Ureter (tissue), 1 donor: ENCODE data around the gene SMAD9. TPM values are rescaled to one million over a fixed set of nuclear protein-coding genes. Genes with fewer than 3 reads are reported as not detected.

Experiments
- DNase-seq: peaks from one replicate; pipeline ENCODE4 v3.0.0-alpha.2; 2020; ENCODE audit warnings: low spot score
- total RNA-seq: library from RNA; stranded (reverse); gene quantifications from one replicate; pipeline ENCODE4 v1.2.4, GENCODE V29; 2023
- donor health status: DM: yes; HTN: yes; CAD: no.

The SMAD9 gene
- total RNA-seq = 13.8 TPM

DNA sequence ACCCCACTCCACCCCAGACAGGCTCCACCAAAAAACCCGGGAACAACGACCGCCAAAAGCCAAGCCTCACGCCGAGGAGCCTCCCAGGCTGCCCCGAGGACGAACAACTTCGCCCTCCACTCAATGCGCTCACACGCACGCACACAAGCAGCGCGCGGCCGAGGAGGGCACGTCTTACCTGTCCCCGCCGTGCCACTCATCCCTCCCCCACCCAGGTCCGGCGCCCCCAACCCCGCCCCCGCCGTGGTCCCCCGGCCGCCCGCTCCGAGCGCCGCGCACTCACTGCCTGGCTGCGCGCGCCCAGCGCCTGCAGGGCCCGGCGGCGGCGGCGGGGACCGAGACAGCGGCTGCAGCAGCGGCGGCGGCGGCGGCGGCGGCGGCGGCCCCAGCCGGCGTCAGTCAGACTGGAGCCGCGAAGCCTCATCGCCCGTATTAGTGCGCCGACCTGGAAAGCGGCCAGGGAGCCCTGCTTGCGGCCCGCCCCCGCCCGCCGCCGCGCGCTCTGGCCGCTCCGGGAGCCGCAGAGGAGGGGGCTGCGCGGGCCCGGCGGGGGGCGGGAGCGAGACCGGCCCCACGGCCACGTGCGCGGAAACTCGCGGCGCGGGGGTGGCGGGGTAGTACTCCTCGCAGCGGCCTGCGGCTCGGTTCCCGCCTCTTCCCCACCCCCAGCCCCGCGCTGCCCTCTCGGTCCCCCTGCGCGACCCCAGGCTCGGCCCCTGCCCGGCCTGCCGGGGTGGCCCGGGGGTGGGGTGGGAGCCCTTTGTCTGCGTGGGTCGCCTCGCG, at the start of gene SMAD9:
SMAD9 (minus strand) TSS at position 406 of the 783 bp plus-strand sequence. CDS start 40,549 bp downstream, outside the sequence.
- peak; percentile 70 for DNase-seq

DNA sequence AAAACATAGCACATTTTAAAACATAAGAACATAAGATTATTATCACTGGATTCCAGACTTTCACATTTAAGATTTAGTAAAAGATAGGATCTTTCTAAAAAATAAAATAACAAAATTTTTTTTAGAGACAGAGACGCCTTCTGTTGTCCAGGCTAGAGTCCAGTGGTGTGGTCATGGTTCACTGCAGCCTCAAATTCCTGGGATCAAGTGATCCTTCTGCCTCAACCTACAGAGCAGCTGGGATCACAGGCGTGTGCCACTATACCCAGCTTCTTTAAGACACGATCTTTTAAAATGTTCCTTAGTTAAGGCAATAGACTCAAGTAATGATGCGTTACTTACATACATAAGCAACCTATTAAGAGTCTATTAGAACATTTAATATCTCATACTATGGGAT, 46.4 kb upstream of the SMAD9 start:
- DNase-seq = no peak

DNA sequence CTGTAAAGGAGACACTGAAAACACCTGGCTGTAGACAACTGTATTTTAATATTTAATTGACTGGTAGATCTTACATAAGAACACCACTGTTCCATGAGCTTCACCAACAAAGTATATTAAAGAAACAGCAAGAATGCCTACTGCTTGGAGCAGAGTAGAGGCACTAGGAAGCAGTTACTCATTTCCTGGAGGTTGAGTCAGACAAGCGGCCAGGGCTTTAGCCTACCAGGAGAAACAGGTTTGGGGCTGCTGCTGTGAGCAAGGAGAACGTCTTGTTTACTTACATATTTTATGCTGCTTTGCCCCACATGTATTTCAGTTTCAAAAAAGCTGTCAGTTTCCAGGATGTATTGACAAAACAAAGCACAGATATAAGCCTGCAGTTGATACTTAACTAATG, 45.7 kb upstream of the SMAD9 start:
- peak; percentile 65 for DNase-seq

DNA sequence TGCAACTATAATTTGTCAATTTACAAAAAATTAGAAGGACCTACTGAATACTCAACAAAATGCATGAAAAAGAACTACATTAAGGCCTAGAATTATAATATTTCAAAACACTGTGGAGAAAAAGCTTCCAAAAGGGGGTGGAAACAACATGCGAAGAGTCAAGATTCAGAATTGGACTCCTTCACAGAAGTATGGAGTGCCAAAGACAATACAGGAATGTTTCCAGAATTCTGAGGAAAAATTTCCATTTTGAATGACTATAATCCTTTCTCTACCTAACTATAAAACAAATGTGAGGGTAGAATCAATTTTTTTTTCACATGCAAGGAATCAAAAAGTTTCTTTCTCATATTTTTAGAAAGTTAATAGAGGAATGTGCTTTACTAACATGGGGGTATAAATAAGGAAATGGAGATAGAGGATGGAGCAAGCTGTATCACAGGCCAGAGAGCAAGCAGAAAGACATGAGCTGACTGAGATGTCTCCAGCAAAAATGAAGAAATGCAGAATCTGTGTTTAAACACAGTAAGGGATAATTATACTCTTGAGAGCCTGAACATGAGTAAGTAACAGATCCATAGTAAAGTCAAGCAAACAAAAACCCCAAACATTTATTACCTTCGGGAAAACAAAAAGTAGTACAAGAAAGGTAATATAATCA, 39.5 kb upstream of the SMAD9 start:
- DNase-seq = no peak

DNA sequence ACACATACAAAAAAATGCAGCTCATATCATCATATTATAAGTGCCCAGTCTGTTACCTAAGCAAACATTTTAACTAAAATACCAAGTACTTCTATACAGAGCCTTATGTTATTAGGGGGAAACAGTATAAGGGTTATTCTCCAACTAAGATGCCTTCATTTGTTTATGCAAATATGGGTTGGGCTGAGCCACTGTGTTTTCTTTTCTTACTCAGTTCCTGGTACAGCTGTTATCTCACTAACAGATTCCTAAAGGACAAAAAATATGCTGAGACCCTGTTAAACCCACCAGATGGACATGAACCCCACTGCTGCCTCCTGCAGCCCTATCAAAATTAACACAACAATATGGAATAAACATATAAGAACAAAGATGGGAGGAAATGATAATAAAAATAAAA, 34.5 kb upstream of the SMAD9 start:
- no peak for DNase-seq

DNA sequence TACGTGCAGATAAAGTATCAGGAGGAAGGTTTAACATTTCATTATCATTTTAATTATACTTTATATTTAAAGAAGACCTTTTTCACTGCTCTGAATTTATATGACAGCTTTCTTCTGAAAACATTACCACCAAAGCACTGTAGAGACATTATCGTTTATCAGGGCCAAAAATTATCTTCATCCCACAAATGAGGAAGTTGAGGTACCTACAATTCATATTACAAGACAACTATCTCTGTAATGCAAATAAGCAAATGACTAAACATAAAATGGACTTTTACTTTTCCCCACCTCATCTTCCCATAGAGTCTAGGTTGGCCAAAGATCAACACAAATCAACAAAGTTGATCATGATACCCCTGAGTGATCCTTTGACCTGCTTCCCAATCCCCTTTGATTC, 30.9 kb upstream of the SMAD9 start:
- DNase-seq = no peak

DNA sequence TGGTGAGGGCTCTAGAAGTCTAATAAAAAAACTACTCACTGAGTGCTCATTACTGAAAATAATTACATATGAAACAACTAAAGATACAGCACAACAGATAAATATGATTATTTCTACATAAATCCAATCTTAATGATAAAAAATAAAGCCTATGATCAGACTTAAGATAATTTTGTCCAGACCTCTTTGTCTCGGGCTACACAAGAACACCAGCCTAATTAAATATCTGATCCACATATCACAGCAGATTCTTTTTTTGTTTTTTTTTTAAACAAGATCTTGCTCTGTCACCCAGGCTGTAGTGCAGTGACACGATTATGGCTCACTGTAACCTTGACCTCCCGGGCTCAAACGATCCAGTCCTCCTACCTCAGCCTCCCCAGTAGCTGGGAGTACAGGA, 30.3 kb upstream of the SMAD9 start:
- no peak for DNase-seq

DNA sequence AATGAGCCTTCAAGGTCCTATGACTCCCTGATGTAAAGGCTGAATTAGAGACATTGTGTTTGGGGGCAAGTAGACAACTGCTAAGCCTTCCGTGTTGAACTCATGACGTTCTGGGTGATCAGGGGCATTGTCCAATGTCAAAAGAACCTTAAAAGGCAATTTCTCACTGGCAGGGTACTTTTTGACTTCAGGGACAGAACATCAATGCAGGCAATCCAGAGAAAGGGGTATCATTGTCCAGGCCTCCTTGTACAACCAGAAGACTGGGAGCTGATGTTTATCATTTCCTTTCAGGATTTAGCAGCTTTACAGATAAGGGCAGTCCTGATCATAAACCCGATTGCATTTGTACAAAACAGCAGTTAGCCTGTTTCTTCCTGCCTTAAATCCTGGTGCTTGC, 25.0 kb upstream of the SMAD9 start:
- DNase-seq = no peak

DNA sequence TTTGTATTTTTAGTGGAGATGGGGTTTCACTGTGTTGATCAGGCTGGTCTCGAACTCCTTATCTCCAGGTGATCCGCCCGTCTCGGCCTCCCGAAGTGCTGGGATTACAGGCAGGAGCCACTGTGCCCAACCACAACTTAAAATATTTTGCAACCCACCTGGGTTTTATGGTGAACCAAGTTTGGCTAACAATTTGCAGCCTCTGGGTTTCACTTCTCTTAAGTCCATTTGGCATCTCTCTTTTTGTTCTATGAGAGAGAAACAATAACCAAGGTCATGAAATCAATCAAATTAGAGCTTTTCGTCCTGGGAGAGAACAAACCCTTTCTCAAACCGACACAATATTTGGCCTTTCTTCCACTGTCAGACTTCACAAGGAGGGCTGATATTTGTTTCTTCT, 5.6 kb upstream of the SMAD9 start:
- DNase-seq = no peak

DNA sequence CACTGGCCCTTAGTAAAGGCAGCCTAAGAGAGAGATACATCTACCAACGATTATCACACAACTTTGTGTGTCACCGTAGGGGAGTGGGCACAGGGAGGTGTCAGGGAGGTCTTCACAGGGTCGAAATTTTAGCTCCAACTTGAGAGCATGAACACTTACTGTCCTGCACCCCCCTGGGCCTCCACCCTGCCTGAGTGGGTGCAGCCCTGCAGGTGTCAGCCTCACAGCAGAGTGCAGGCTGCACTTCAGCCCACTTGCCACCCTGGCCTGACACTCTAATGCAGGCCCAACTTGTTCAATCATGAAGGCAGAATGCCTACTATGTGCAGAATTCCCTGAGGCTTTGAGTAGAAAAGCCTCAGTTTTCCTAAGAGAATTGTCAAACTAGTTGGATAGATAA, 4.0 kb upstream of the SMAD9 start:
- no peak for DNase-seq

DNA sequence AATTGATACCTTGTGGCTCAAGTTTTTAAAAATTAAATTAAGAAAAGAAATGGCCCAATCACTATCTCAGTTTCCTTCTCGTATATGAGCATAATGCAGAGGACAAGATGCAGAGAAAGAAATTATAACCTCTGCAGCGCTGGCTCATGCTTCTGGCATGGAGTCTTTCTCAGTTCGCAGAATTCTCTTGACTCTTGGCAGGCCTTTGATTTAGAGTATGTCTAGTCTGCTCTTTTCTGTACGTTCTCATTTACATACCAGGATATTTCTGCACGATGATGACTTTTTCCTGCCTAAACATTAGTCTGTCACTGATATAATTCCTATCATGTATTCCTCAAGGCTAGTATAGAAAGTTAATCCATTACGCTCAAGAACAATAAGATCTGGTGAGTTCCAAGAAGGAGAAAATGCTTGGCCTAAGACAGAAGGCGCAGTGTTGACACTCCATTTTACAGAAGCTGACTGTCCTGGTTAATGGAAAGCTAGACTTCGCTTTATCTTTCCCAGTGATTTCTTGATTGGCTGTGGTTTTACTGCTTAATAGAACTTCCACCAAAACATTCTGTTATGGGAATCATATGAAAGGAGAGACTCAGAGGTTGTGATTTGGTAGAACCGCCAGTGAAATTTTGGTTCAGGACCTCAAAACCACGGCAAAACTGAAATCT, 1.7 kb upstream of the SMAD9 start:
- no peak for DNase-seq

DNA sequence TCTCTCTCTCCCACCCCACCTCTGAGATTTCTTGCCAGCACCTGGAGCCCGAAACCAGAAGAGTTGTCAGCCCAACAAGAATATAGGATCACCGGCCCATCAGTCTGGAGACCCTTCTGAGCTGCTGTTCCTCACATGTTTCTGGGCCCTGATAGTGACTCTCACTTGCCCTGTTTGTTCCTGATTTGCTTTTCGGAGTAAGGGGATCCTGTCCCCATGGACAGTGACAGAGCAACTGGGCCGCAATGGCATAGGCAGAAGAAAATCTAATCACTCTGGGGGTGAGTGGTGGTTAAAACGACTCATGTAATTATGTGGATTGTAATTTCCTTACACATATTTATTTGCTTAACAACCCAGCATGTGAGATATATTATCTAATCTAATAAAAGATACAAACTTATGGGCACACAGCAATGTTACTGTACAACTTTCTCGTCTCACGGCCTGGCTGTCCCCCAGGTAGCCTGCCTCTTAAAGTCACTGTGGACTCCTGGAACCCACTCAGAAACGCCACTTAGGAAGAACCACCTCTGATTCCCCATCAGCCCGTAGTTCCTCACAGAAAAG, 663 bp upstream of the SMAD9 start:
- no peak for DNase-seq

DNA sequence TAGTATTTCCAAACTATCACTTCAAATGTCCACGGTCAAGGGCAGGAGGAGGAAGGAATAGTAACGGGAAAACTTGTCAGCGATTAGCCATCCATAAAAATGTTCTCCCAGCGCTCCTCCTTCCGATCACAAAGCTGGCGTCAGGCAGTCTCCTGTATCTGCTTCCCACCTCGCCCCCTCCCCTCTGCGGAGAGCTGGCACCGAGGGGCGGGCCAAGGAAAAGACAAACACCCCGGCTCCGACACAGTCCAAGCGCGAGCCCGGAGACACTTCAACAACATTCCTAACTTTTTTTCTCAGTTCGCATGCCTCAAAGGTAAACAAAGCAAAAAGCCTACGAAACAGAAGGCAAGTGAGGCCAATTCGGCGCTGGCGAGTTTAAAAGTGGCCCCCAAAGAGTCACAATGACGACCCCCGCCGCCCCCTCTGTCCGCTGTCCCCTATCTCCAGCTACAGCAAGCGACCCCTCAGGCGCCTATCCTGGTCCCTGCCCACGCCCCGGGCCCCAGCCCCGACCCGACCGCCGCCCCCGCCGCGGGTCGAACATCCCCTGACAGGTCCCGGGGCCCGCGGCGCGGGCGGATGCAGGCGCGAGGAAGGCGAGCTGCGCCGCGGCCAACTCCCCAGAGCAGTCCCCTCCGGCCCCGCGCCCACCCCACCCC, 736 bp downstream of the SMAD9 start:
- DNase-seq = no peak

DNA sequence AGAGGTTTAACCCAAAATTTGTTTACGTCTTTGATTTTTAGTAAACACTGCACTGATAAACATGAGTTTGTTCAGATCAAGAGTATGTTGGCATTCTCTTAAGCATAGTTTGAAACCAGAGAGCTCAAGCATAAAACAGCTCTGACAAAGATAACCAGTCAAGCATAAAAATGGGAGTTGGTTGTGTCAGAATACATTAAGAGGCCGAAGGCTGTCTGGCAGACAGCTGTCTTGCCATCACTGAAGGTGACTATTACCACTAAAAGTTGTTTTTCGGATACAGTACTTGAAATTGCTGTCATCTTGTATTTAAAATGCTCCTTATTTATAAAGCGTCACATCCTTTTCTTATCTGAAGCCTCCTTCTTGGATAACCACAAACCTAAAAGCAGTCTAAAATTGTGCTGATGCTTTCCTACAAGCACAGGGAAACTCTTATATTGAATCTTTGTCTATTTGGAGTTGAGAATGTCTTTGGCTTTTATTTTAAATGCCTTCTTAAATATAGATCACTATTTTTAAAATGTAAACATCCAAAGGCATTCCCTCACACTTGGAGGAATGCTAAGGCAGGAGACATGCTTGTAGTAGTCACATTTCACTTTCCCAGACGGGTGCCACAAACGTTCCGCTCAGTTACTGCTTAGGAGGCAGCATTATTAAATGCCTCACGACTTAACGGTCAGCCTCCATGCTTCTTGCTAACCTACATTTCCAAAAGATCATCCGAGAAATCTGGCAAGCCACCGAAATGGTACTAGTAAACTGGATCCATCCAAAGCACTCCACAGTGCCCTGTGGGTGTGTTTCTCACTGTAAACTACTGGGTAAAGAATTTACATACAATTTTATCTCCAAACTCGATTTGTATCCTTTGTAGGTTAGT, 1.5 kb downstream of the SMAD9 start:
- no peak for DNase-seq

DNA sequence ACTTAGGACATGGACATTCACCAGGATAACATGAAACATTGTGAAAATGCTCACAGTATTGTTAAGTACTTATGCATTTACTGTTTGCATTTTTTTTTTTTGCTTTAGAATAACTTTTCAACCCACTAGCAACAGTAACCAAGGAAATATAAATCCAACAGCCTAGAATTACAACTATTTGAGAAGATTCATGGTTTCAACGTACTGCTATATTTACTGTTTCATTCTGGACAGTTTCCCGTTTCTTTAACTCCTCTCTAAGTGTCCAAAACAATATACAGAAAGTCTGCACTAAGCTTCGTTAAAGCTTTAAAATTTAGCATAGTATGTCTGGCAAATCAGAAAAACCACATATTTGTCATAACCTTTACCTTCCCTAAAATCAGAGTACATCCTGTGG, 2.7 kb downstream of the SMAD9 start:
- DNase-seq = no peak

DNA sequence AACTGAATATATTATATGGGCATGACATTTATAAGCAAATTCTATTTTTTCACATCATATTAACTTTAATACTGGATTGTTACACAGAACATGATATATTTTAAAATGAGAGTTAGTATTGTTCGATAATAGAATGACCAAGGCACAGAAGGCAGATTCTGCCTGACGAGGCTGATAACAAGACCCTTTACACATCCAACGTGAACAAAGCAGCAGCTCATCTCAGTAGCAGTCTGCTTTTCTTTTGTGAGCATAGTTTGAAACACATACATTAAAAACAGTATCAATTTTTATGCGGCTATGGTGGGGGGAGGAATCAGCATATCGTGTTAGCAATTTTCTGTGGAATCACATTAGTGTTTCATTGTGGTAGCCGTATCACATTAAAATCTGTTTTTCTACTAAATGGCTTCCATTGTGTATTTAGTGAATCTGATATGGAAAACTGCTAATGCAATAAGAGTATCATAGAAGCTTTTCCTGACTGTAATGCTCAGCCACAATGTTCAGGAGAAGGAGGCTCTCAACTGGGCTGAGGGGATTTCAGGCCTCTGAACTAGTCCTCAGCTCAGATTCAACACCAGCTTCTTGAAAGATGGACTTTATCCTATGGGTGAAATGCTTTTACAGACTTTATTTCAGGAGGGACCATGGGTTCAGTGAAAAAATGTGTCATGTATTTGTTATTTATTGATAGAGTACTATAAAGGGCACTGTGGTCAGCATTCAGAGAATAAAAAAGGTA, 4.0 kb downstream of the SMAD9 start:
- no peak for DNase-seq

DNA sequence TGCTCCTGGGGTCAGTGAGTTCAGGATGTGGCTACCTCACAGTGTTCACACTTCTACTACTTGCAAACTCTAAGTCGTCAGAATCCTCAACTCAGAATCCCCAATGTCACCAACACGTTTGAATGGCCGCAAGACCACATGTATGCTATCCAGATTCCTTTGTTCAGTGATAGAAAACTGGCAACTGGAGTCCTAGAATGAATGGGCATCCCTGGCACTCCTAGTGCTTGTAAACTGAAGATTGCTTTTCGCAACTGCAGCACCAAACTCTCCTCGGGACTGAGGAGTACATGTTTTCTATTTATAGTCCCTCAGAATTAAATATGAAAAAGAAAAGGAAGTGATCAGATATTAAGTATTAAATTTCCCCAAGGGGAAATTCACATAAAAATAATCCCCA, 4.9 kb downstream of the SMAD9 start:
- DNase-seq = no peak

DNA sequence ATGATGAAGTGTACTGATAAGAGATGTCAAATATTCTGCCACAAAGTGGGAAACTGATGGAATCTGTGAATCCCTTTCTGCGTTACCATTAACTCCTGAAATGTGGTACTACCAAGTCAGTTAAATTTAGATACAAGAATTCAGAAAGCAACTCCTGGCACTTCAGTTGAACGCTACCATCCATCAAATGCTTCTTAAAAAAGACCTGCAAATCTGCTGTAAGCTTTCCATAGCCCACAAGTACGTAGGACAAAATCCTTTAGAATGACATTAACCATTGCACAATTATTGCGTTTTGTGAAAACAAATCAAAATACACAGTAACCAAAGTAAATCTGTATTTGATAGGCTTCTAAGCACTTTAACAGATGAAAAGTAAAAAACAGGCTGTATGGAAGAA, 5.4 kb downstream of the SMAD9 start:
- DNase-seq = no peak

DNA sequence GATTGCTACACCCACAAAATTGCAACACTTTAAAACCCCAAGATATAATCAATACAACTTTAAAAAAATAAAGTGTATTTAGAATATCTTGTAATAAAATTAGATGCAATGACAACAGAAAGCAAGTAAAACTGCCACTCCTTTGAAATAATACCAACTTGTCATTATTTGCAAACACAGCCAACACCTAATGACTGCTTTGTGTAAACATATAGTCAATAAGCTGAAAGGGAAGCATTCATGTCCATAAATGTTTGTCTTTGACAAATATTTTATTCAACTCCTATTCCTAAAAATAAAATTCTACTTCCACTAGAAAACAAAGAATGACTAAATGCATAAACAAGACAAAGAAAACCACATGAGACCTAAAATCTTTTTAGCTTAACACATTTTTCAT, 6.6 kb downstream of the SMAD9 start:
- no peak for DNase-seq

DNA sequence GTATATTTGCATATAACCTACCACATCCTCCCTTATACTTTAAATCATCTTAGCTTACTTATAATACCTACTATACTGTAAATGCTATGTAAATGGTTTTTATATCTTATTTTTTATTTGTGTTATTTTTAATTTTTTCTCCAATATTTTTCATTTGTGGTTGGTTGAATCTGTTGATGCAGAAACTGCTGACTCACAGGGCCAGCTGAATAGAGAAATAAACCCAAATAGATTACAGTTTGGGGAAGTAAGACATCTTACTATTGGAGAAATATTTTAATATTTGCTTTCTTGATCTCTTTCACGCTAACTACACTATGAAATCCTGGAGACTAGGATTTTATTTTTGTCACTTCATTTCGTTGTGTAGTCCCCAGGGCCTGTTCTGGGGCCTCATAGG, 7.1 kb downstream of the SMAD9 start:
- DNase-seq = no peak
